IMR-90 (cell line): ENCODE results near the gene PAXX. TPM values are rescaled to one million over a fixed set of nuclear protein-coding genes. Genes with fewer than 3 reads are reported as not detected.

ENCODE experiments used
- ATAC-seq: fragments of 200-7000 bp; cut with Tn5 transposase; 2 replicates; pipeline ENCODE4 v1.9.1; 2020; ENCODE audit warnings: low read depth, mild to moderate bottlenecking, moderate library complexity
- BruUV-seq: library from RNA; stranded (reverse); fragments of 400-500 nt; replicated peaks from 2 replicates; lab custom pipeline; 2021; lab: Mats Ljungman, UMichigan
- CTCF ChIA-PET: fragments of 300-600 bp; formaldehyde crosslinking; extraction: SDS; loops from one replicate; lab custom pipeline; 2021; ENCODE audit warnings: antibody characterized with exemption; lab: Yijun Ruan, JAX
- POLR2A ChIA-PET: fragments of 300-600 bp; sonication (Branson Sonifier 250); formaldehyde crosslinking; loops from one replicate; lab custom pipeline; 2022; ENCODE audit warnings: antibody characterized with exemption; ENCODE audit not compliant: unreplicated experiment; lab: Charles Lee
- DNase-seq: peaks from one replicate; pipeline ENCODE4 v3.0.0; 2013
- H2AFZ ChIP-seq: replicated peaks from 2 replicates; pipeline ENCODE3; 2013; ENCODE audit warnings: low read length, mild to moderate bottlenecking; ENCODE audit not compliant: poor library complexity
- H2AK5ac ChIP-seq: 2 replicates; pipeline ENCODE4 v1.6.1; 2013; ENCODE audit warnings: low read depth, low read length, inconsistent platforms
- H2AK9ac ChIP-seq: replicated peaks from 2 replicates; pipeline ENCODE3; 2013; ENCODE audit warnings: mild to moderate bottlenecking, low read depth, low read length, moderate library complexity; ENCODE audit not compliant: poor library complexity
- H2BK120ac ChIP-seq: 2 replicates; pipeline ENCODE4 v1.6.1; 2013; ENCODE audit warnings: low read depth, low read length, inconsistent platforms
- H2BK15ac ChIP-seq: 3 replicates; pipeline ENCODE4 v1.6.1; 2013; ENCODE audit warnings: low read depth, low read length, inconsistent platforms
- H2BK20ac ChIP-seq: 2 replicates; pipeline ENCODE4 v1.6.1; 2013; ENCODE audit warnings: low read depth, mild to moderate bottlenecking, inconsistent platforms, low read length, moderate library complexity
- H2BK5ac ChIP-seq: 2 replicates; pipeline ENCODE4 v1.6.1; 2013; ENCODE audit warnings: mild to moderate bottlenecking, low read depth, low read length, inconsistent platforms; ENCODE audit not compliant: poor library complexity, severe bottlenecking
- H3K14ac ChIP-seq: replicated peaks from 2 replicates; pipeline ENCODE4 v1.6.1; 2013; ENCODE audit warnings: low read depth, low read length, inconsistent platforms
- H3K18ac ChIP-seq: 2 replicates; pipeline ENCODE4 v1.6.1; 2013; ENCODE audit warnings: low read depth, low read length, control low read depth
- H3K23ac ChIP-seq: 2 replicates; pipeline ENCODE4 v1.6.1; 2013; ENCODE audit warnings: low read depth, low read length, inconsistent platforms
- H3K27ac ChIP-seq: 2 replicates; pipeline ENCODE4 v1.5.1; 2013; ENCODE audit warnings: mild to moderate bottlenecking, control low read depth, low read length; ENCODE audit not compliant: insufficient read depth
- H3K27me3 ChIP-seq: 2 replicates; pipeline ENCODE4 v1.6.1; 2013; ENCODE audit warnings: low read length; ENCODE audit not compliant: control insufficient read depth, insufficient read depth
- H3K36me3 ChIP-seq: 2 replicates; pipeline ENCODE4 v1.6.1; 2013; ENCODE audit warnings: low read length, mixed read lengths; ENCODE audit not compliant: control insufficient read depth, insufficient read depth
- H3K4ac ChIP-seq: 2 replicates; pipeline ENCODE4 v1.6.1; 2013; ENCODE audit warnings: low read depth, low read length, inconsistent platforms
- H3K4me1 ChIP-seq: 2 replicates; pipeline ENCODE4 v1.6.1; 2013; ENCODE audit warnings: low read length, mixed read lengths; ENCODE audit not compliant: control insufficient read depth, insufficient read depth
- H3K4me2 ChIP-seq: 2 replicates; pipeline ENCODE4 v1.6.1; 2013; ENCODE audit warnings: low read depth, mild to moderate bottlenecking, control low read depth, low read length, moderate library complexity
- H3K4me3 ChIP-seq: 2 replicates; pipeline ENCODE4 v1.5.1; 2013; ENCODE audit warnings: low read depth, mild to moderate bottlenecking, control low read depth, low read length, moderate library complexity; ENCODE audit not compliant: insufficient read depth
- H3K56ac ChIP-seq: 2 replicates; pipeline ENCODE4 v1.6.1; 2013; ENCODE audit warnings: low read length, inconsistent platforms; ENCODE audit not compliant: insufficient read depth; ENCODE audit errors: extremely low read depth
- H3K79me1 ChIP-seq, 2 experiments: 2 replicates each; pipeline ENCODE4 v1.6.1; 2013; ENCODE audit warnings: low read length in 2 of 2, inconsistent platforms in 1 of 2, low read depth in 1 of 2
- H3K9ac ChIP-seq: 2 replicates; pipeline ENCODE4 v1.6.1; 2013; ENCODE audit warnings: low read depth, low read length, control low read depth
- H3K9me1 ChIP-seq: 2 replicates; pipeline ENCODE4 v1.6.1; 2013; ENCODE audit warnings: low read length, inconsistent platforms; ENCODE audit not compliant: insufficient read depth
- H3K9me3 ChIP-seq: 2 replicates; pipeline ENCODE4 v1.6.1; 2013; ENCODE audit warnings: low read length; ENCODE audit not compliant: control insufficient read depth, insufficient read depth
- H4K20me1 ChIP-seq: 2 replicates; pipeline ENCODE4 v1.6.1; 2013; ENCODE audit warnings: low read length, inconsistent platforms; ENCODE audit not compliant: insufficient read depth
- H4K5ac ChIP-seq: 2 replicates; pipeline ENCODE4 v1.6.1; 2013; ENCODE audit warnings: mild to moderate bottlenecking, low read depth, low read length, control low read depth
- H4K8ac ChIP-seq, 2 experiments: 2 replicates each; pipeline ENCODE4 v1.6.1; 2013; ENCODE audit warnings: low read depth in 2 of 2, low read length in 2 of 2, control low read depth in 1 of 2, inconsistent platforms in 1 of 2
- H4K91ac ChIP-seq: 2 replicates; pipeline ENCODE4 v1.6.1; 2013; ENCODE audit warnings: low read depth, low read length, inconsistent platforms; ENCODE audit not compliant: insufficient read depth
- CHD1 ChIP-seq: IDR thresholded peaks from 2 replicates; pipeline ENCODE4 v1.6.1; 2012; ENCODE audit warnings: low read depth, low read length, improper control_type of control experiment
- FOS ChIP-seq: fragments of 150-350 bp; IDR thresholded peaks from 2 replicates; pipeline ENCODE4 v1.6.1; 2016; ENCODE audit warnings: low read depth, low read length
- RAD21 ChIP-seq: IDR thresholded peaks from 2 replicates; pipeline ENCODE4 v1.6.1; 2012; ENCODE audit warnings: low read length, improper control_type of control experiment
- WGBS, 2 experiments: methylation state at CpG; one replicate each; pipeline versions ENCODE4 v1.1.5 to v1.1.7; 2013; ENCODE audit warnings: missing lambda C conversion rate in 2 of 2; ENCODE audit not compliant: insufficient read length in 1 of 2; ENCODE audit errors: extremely low coverage in 2 of 2; 5-methylcytosine and 5-hydroxymethylcytosine counted together
- dilution Hi-C: fragments of 300-500 bp; cut with HindIII; formaldehyde crosslinking; loops from one replicate; pipeline ENCODE4 v1.14.3; 2018; ENCODE audit warnings: low sequenced_read_pairs; ENCODE audit not compliant: unreplicated experiment
- in situ Hi-C: fragments of 300-500 bp; cut with MboI; formaldehyde crosslinking; loops from 3 replicates; pipeline ENCODE4 v1.14.3; 2019; ENCODE audit warnings: low sequenced_read_pairs, inconsistent platforms, mixed read lengths
- intact Hi-C: fragments of 100-400 bp; cut with micrococcal nuclease; formaldehyde crosslinking; loops from 2 replicates; pipeline ENCODE4 v1.10.0; 2022
- polyA plus RNA-seq, 3 experiments: library from polyadenylated mRNA; depleted of rRNA; stranded (reverse); fragments of >200 nt; gene quantifications; 2 replicates each; pipeline ENCODE4 v1.2.3, GENCODE V29; 2012; ENCODE audit warnings: low replicate concordance in 1 of 3
- total RNA-seq: library from RNA; depleted of rRNA; stranded (reverse); fragments of >200 nt; gene quantifications from 2 replicates; pipeline ENCODE4 v1.2.3, GENCODE V29; 2012
- TF ChIP-seq, protein P1 (sequence below): fragments of 150-350 bp; IDR thresholded peaks from 2 replicates; pipeline ENCODE4 v1.6.1; 2017; ENCODE audit warnings: mild to moderate bottlenecking, antibody characterized with exemption, low read length, low read depth

The PAXX gene
- total and polyA plus RNA-seq, 2 of the 4 experiments (the other 2 are of a cell fraction), result 5.7 to 24.6 TPM

DNA sequence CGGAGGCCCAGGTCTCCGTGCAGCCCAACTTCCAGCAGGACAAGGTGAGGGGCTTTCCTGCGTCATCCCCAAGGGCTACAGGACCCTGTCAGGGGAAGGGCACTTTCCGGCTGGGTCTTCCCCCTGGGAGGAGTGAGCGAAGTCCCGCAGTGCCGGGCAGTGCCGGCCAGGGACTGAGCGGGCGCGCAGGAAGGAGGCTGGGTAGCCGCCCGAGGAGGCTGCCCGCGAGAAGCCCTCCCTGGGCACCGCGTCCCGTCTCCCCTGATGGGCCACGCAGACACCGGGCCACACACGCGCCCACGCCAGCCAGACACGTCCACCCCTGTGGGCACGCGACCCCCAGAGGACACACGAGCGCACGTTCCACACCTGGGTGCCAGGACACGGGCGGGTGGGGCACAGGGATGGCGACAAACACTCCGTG is 14.6 kb upstream of the PAXX start:
- no peak overlapping the region for H3K56ac ChIP-seq
- no peaks in the 10 kb centered on the region for H3K9me3 ChIP-seq
- 0 out of 2 replicates have a peak overlapping the region, but pooled peaks have one; percentile 24 for H3K4ac ChIP-seq
- H2BK120ac ChIP-seq, result peak overlapping the region; percentile 10; the same call in 1 of the 2 replicates
- in situ Hi-C loops (no loop called here), dilution Hi-C loops (no loop called here), intact Hi-C loops (no loop called here)
- POLR2A ChIA-PET, result no interaction called here
- H2BK20ac ChIP-seq, result no peak overlapping the region
- H3K18ac ChIP-seq, result peak overlapping the region; percentile 61; the same call in 1 of the 2 replicates
- H4K5ac ChIP-seq, result peak overlapping the region; percentile 50; the same call in 1 of the 2 replicates
- no peak for TF ChIP-seq CHD1
- TF ChIP-seq RAD21, result no peak
- TF ChIP-seq, protein P1, sequence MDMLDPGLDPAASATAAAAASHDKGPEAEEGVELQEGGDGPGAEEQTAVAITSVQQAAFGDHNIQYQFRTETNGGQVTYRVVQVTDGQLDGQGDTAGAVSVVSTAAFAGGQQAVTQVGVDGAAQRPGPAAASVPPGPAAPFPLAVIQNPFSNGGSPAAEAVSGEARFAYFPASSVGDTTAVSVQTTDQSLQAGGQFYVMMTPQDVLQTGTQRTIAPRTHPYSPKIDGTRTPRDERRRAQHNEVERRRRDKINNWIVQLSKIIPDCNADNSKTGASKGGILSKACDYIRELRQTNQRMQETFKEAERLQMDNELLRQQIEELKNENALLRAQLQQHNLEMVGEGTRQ, result no peak
- TF ChIP-seq FOS, result no peak
- peak overlapping the region; percentile 12; the same call in 1 of the 2 replicates for H3K27ac ChIP-seq
- H2AK9ac ChIP-seq, result peak overlapping the region; percentile 51
- H3K9me1 ChIP-seq, result no peaks in the 10 kb centered on the region
- CTCF ChIA-PET, result no interaction called here
- ATAC-seq (peak; percentile 4), DNase-seq (no peak)
- peaks cover 7% of the 10 kb centered on the region; the same call in 1 of the 2 replicates for H3K4me1 ChIP-seq
- peak overlapping the region; percentile 27 to 58; a peak in 2 of 4 replicates for H4K8ac ChIP-seq
- BruUV-seq, result no TSS peak
- H2AK5ac ChIP-seq, result peak overlapping the region; percentile 54
- no peaks in the 10 kb centered on the region for H3K79me1 ChIP-seq
- no peak overlapping the region for H4K91ac ChIP-seq
- H3K4me3 ChIP-seq, result peak overlapping the region; percentile 60
- 13% methylated on average over 20 of the region's 33 CpGs; no CpG with 5 or more reads in 1 of the 2 experiments for WGBS, 2 experiments
- no peaks in the 10 kb centered on the region for H4K20me1 ChIP-seq
- H3K14ac ChIP-seq, result no peak overlapping the region
- no peak overlapping the region for H3K23ac ChIP-seq
- H2BK15ac ChIP-seq, result no peak overlapping the region
- H3K27me3 ChIP-seq, result peaks cover 13% of the 10 kb centered on the region; the same call in 1 of the 2 replicates
- peak overlapping the region; percentile 89 for H2AFZ ChIP-seq
- H3K4me2 ChIP-seq, result peak overlapping the region; percentile 87
- peak overlapping the region; percentile 48; the same call in 1 of the 2 replicates for H3K9ac ChIP-seq
- H2BK5ac ChIP-seq, result no peak overlapping the region
- H3K36me3 ChIP-seq, result no peaks in the 10 kb centered on the region
